Neural crest cell (in vitro differentiated cells): Measurements from ENCODE around the gene ZNF700. TPM values are rescaled to one million over a fixed set of nuclear protein-coding genes. Genes with fewer than 3 reads are reported as not detected.
"Not testable (repeated sequence)": the region's sequence is repeated elsewhere in the genome, so short reads cannot be mapped to it uniquely, and the experiment has no call there.

ENCODE experiments used
- DNase-seq: peaks from one replicate; pipeline ENCODE4 v3.0.0; 2021; ENCODE audit warnings: low read depth, mixed read lengths, low spot score
- H3K27ac Mint-ChIP-seq: one replicate; pipeline ENCODE4 v1.8.0; 2021; ENCODE audit warnings: mild to moderate bottlenecking, mixed read lengths; ENCODE audit not compliant: unreplicated experiment
- H3K27me3 Mint-ChIP-seq: 2 replicates; pipeline ENCODE4 v1.8.0; 2021; ENCODE audit warnings: low read depth, mild to moderate bottlenecking, mixed read lengths
- H3K36me3 Mint-ChIP-seq: 2 replicates; pipeline ENCODE4 v1.8.0; 2021; ENCODE audit warnings: low read depth, mild to moderate bottlenecking, mixed read lengths
- H3K4me1 Mint-ChIP-seq: 2 replicates; pipeline ENCODE4 v1.8.0; 2021; ENCODE audit warnings: mixed read lengths
- H3K4me3 Mint-ChIP-seq: one replicate; pipeline ENCODE4 v1.8.0; 2021; ENCODE audit warnings: mild to moderate bottlenecking, mixed read lengths
- H3K9me3 Mint-ChIP-seq: 2 replicates; pipeline ENCODE4 v1.8.0; 2021; ENCODE audit warnings: mixed read lengths
- CTCF ChIP-seq: fragments of 200-600 bp; sonication (generic); conservative IDR thresholded peaks from 2 replicates; pipeline ENCODE4 v1.5.0; 2021; ENCODE audit warnings: antibody characterized with exemption, mild to moderate bottlenecking
- total RNA-seq: library from RNA; stranded (reverse); gene quantifications from 2 replicates; pipeline ENCODE4 v1.2.1, GENCODE V29; 2021

The ZNF700 gene
- total RNA-seq, 1 donor from 2014 or later, result 12.5 TPM

GRCh38 chr19:11887234-11887610 is 37.7 kb upstream of the ZNF700 start:
- Mint-ChIP-seq H3K4me1 (peaks cover 40% of the 10 kb centered on the region), H3K4me3 (peak overlapping the region; percentile 98), H3K9me3 (peaks cover 6% of the 10 kb centered on the region), H3K27ac (peak overlapping the region; percentile 97), H3K36me3 (peaks cover 38% of the 10 kb centered on the region), H3K27me3 (no peaks in the 10 kb centered on the region)
- no peak for TF ChIP-seq CTCF
- DNase-seq, result no peak

- Mint-ChIP-seq H3K4me3 (peak within 1 kb of the TSS; percentile 98), H3K27ac (peak within 1 kb of the TSS; percentile 97), H3K27me3 (no peaks in the 10 kb centered on the region), H3K9me3 (peaks cover 6% of the 10 kb centered on the region), H3K36me3 (peaks cover 45% of the 10 kb centered on the region), H3K4me1 (peaks cover 40% of the 10 kb centered on the region)
- TF ChIP-seq CTCF, result peak; percentile 54
- DNase-seq, result peak; percentile 90
Observed at GRCh38 chr19:11887611-11888531, 37.0 kb upstream of the ZNF700 start, which contains the start of gene ZNF69. Gene ZNF69, plus strand, starts transcription at chr19:11887782. Its CDS starts 142 bp downstream, at chr19:11887924.

GRCh38 chr19:11889901-11890300 is 35.0 kb upstream of the ZNF700 start:
- not testable (repeated sequence) for H3K27me3 Mint-ChIP-seq
- peaks cover 65% of the 10 kb centered on the region for H3K36me3 Mint-ChIP-seq
- DNase-seq, result peak; percentile 18
- peaks cover 40% of the 10 kb centered on the region for H3K4me1 Mint-ChIP-seq
- peaks cover 14% of the 10 kb centered on the region for H3K9me3 Mint-ChIP-seq
- peak overlapping the region; percentile 98 for H3K4me3 Mint-ChIP-seq
- H3K27ac Mint-ChIP-seq, result peak overlapping the region; percentile 90

- TF ChIP-seq CTCF, result no peak
- DNase-seq, result no peak
- Mint-ChIP-seq H3K27me3 (no peaks in the 10 kb centered on the region), H3K4me3 (peak overlapping the region; percentile 98), H3K4me1 (peaks cover 40% of the 10 kb centered on the region), H3K36me3 (peaks cover 72% of the 10 kb centered on the region), H3K27ac (peak overlapping the region; percentile 90), H3K9me3 (peaks cover 19% of the 10 kb centered on the region)
Observed at GRCh38 chr19:11890634-11891033, 34.3 kb upstream of the ZNF700 start.

- no peaks in the 10 kb centered on the region for H3K27me3 Mint-ChIP-seq
- peaks cover 84% of the 10 kb centered on the region for H3K36me3 Mint-ChIP-seq
- H3K4me1 Mint-ChIP-seq, result peaks cover 11% of the 10 kb centered on the region
- no peak overlapping the region for H3K4me3 Mint-ChIP-seq
- DNase-seq, result no peak
- H3K27ac Mint-ChIP-seq, result no peak overlapping the region
- no peak for TF ChIP-seq CTCF
- peaks cover 22% of the 10 kb centered on the region for H3K9me3 Mint-ChIP-seq
Observed at GRCh38 chr19:11894851-11895250, 30.1 kb upstream of the ZNF700 start.

- DNase-seq, result no peak
- Mint-ChIP-seq H3K27me3 (peaks cover 2% of the 10 kb centered on the region), H3K27ac (no peak overlapping the region), H3K9me3 (peaks cover 26% of the 10 kb centered on the region), H3K4me3 (no peak overlapping the region), H3K36me3 (peaks cover 85% of the 10 kb centered on the region), H3K4me1 (no peaks in the 10 kb centered on the region)
- TF ChIP-seq CTCF, result no peak
Observed at GRCh38 chr19:11902228-11902627, 22.7 kb upstream of the ZNF700 start.
